Measurements from ENCODE around the gene HJURP.

- TF ChIP-seq CTCF (IDR thresholded peaks at IDR 0.05) (no peak), POLR2A (IDR thresholded peaks at IDR 0.05) (no peak)
These were observed 58.1 kb downstream of the HJURP start for GRCh38 chr2:233796254-233796653.
